H1 (cell line): ENCODE data around the gene ZNF397. TPM values are rescaled to one million over a fixed set of nuclear protein-coding genes. Genes with fewer than 3 reads are reported as not detected.

Experiments used
- CHD2 ChIP-seq: IDR thresholded peaks from 2 replicates; pipeline ENCODE4 v1.6.1; 2012; ENCODE audit warnings: low read length, improper control_type of control experiment
- PHF8 ChIP-seq: fragments of 200-600 bp; sonication (generic); conservative IDR thresholded peaks from 2 replicates; pipeline ENCODE4 v1.7.1; 2012; ENCODE audit warnings: low read depth, mild to moderate bottlenecking, inconsistent platforms, low read length, moderate library complexity
- RAD21 ChIP-seq, 2 experiments: IDR thresholded peaks in 1 of 2; conservative IDR thresholded peaks in 1 of 2; 2 replicates each; pipeline ENCODE4 v1.6.1; 2011; ENCODE audit warnings: low read depth in 2 of 2, low read length in 2 of 2, improper control_type of control experiment in 1 of 2, inconsistent platforms in 1 of 2, mild to moderate bottlenecking in 1 of 2, moderate library complexity in 1 of 2
- polyA plus RNA-seq, 7 experiments: library from polyadenylated mRNA; depleted of rRNA in 3 of 7; stranded (reverse) in 5 of 7; unstranded in 2 of 7; fragments of >200 nt in 5 of 7; fragments of 200-250 nt in 2 of 7; gene quantifications; 1 replicate in 5 of 7; 2 replicates in 1 of 7; 4 replicates in 1 of 7; pipeline versions ENCODE4 v1.2.1 to v1.2.3, GENCODE V29; 2011 to 2013; ENCODE audit warnings: missing spikeins in 2 of 7, mixed read lengths in 2 of 7
- total RNA-seq: library from RNA; stranded (reverse); fragmentation: NEBNext Ultra II Directional; extraction: Animal tissue kit (Norgen Biotek cat#: 25700); gene quantifications from 2 replicates; pipeline ENCODE4 v1.2.1, GENCODE V29; 2021
- TF ChIP-seq, protein P1 (sequence below): fragments of 300-600 bp; sonication (generic); IDR thresholded peaks from 2 replicates; pipeline ENCODE4 v1.7.1; 2012; ENCODE audit warnings: low read length, moderate library complexity, mild to moderate bottlenecking, inconsistent platforms; ENCODE audit not compliant: insufficient replicate concordance

The ZNF397 gene
- total and polyA plus RNA-seq, 2 of the 8 experiments (the other 6 are each of a cell fraction or from before 2014, with no cell fraction given) = 9.8 to 39.5 TPM

GRCh38 chr18:35268821-35269220 lies 28.0 kb downstream of the ZNF397 start (continued):
- TF ChIP-seq, protein P1, sequence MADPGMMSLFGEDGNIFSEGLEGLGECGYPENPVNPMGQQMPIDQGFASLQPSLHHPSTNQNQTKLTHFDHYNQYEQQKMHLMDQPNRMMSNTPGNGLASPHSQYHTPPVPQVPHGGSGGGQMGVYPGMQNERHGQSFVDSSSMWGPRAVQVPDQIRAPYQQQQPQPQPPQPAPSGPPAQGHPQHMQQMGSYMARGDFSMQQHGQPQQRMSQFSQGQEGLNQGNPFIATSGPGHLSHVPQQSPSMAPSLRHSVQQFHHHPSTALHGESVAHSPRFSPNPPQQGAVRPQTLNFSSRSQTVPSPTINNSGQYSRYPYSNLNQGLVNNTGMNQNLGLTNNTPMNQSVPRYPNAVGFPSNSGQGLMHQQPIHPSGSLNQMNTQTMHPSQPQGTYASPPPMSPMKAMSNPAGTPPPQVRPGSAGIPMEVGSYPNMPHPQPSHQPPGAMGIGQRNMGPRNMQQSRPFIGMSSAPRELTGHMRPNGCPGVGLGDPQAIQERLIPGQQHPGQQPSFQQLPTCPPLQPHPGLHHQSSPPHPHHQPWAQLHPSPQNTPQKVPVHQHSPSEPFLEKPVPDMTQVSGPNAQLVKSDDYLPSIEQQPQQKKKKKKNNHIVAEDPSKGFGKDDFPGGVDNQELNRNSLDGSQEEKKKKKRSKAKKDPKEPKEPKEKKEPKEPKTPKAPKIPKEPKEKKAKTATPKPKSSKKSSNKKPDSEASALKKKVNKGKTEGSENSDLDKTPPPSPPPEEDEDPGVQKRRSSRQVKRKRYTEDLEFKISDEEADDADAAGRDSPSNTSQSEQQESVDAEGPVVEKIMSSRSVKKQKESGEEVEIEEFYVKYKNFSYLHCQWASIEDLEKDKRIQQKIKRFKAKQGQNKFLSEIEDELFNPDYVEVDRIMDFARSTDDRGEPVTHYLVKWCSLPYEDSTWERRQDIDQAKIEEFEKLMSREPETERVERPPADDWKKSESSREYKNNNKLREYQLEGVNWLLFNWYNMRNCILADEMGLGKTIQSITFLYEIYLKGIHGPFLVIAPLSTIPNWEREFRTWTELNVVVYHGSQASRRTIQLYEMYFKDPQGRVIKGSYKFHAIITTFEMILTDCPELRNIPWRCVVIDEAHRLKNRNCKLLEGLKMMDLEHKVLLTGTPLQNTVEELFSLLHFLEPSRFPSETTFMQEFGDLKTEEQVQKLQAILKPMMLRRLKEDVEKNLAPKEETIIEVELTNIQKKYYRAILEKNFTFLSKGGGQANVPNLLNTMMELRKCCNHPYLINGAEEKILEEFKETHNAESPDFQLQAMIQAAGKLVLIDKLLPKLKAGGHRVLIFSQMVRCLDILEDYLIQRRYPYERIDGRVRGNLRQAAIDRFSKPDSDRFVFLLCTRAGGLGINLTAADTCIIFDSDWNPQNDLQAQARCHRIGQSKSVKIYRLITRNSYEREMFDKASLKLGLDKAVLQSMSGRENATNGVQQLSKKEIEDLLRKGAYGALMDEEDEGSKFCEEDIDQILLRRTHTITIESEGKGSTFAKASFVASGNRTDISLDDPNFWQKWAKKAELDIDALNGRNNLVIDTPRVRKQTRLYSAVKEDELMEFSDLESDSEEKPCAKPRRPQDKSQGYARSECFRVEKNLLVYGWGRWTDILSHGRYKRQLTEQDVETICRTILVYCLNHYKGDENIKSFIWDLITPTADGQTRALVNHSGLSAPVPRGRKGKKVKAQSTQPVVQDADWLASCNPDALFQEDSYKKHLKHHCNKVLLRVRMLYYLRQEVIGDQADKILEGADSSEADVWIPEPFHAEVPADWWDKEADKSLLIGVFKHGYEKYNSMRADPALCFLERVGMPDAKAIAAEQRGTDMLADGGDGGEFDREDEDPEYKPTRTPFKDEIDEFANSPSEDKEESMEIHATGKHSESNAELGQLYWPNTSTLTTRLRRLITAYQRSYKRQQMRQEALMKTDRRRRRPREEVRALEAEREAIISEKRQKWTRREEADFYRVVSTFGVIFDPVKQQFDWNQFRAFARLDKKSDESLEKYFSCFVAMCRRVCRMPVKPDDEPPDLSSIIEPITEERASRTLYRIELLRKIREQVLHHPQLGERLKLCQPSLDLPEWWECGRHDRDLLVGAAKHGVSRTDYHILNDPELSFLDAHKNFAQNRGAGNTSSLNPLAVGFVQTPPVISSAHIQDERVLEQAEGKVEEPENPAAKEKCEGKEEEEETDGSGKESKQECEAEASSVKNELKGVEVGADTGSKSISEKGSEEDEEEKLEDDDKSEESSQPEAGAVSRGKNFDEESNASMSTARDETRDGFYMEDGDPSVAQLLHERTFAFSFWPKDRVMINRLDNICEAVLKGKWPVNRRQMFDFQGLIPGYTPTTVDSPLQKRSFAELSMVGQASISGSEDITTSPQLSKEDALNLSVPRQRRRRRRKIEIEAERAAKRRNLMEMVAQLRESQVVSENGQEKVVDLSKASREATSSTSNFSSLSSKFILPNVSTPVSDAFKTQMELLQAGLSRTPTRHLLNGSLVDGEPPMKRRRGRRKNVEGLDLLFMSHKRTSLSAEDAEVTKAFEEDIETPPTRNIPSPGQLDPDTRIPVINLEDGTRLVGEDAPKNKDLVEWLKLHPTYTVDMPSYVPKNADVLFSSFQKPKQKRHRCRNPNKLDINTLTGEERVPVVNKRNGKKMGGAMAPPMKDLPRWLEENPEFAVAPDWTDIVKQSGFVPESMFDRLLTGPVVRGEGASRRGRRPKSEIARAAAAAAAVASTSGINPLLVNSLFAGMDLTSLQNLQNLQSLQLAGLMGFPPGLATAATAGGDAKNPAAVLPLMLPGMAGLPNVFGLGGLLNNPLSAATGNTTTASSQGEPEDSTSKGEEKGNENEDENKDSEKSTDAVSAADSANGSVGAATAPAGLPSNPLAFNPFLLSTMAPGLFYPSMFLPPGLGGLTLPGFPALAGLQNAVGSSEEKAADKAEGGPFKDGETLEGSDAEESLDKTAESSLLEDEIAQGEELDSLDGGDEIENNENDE = no peak
- no peak for TF ChIP-seq CHD2
- no peak for TF ChIP-seq RAD21 (IDR thresholded peaks at IDR 0.05 in 1 of 2, conservative IDR thresholded peaks at IDR 0.05 in 1 of 2; ENCODE audit: low read depth in 2 of 2, low read length in 2 of 2)
- no peak for TF ChIP-seq PHF8
